Cardiac fibroblast (primary cell): ENCODE data around the gene HBG1.

Source experiments
- DNase-seq, 2 donors: peaks; one replicate each; pipeline versions ENCODE4 v3.0.0 to v3.0.0-alpha.2; 2010; ENCODE audit warnings: low read depth in 2 of 2
- H3K4me3 ChIP-seq, 2 donors: replicated peaks in 1 of 2; 1 replicate in 1 of 2; 2 replicates in 1 of 2; pipeline ENCODE4 v1.5.1; 2011; ENCODE audit warnings: low read depth in 2 of 2, low read length in 2 of 2, mild to moderate bottlenecking in 2 of 2, moderate library complexity in 1 of 2
- CTCF ChIP-seq: IDR thresholded peaks from one replicate; pipeline ENCODE4 v1.5.1; 2011; ENCODE audit warnings: low read depth, mild to moderate bottlenecking, low read length, inconsistent platforms

Gene HBG1

GRCh38 chr11:5210376-5210885 is 39.2 kb downstream of the HBG1 start:
- DNase-seq, result no peak
- TF ChIP-seq CTCF, result no peak
- H3K4me3 ChIP-seq, result no peak overlapping the region

GRCh38 chr11:5204787-5205186 is 44.9 kb downstream of the HBG1 start:
- TF ChIP-seq CTCF, result peak; percentile 58
- DNase-seq, result peak; percentile 84 to 85
- H3K4me3 ChIP-seq, result no peak overlapping the region

GRCh38 chr11:5203366-5203765 is 46.3 kb downstream of the HBG1 start:
- no peak for TF ChIP-seq CTCF
- DNase-seq, result no peak
- H3K4me3 ChIP-seq, result no peak overlapping the region

GRCh38 chr11:5200582-5200981 is 49.1 kb downstream of the HBG1 start, which contains the start of gene OR51V1:
Gene OR51V1, minus strand, starts transcription at chr11:5200682. Its CDS starts 0 bp downstream, at chr11:5200682.
- DNase-seq, result no peak
- H3K4me3 ChIP-seq, result no peak within 1 kb of the TSS
- no peak for TF ChIP-seq CTCF

- no peak for TF ChIP-seq CTCF
- no peak for DNase-seq
- H3K4me3 ChIP-seq, result no peak overlapping the region
Measured at GRCh38 chr11:5198285-5198684, 51.4 kb downstream of the HBG1 start.
